GM12891 (cell line): ENCODE results near the gene TFF3.

Experiments
- PAX5 ChIP-seq: IDR thresholded peaks from 2 replicates; pipeline ENCODE4 v1.6.1; 2011; ENCODE audit warnings: low read length, moderate library complexity, mild to moderate bottlenecking; ENCODE audit not compliant: insufficient read depth, severe bottlenecking
- POLR2A ChIP-seq: IDR thresholded peaks from 2 replicates; pipeline ENCODE4 v1.6.1; 2011; ENCODE audit warnings: low read depth, low read length, control low read depth
- POLR2AphosphoS5 ChIP-seq: IDR thresholded peaks from 2 replicates; pipeline ENCODE4 v1.6.1; 2011; ENCODE audit warnings: low read depth, low read length, control low read depth
- TAF1 ChIP-seq: IDR thresholded peaks from 2 replicates; pipeline ENCODE4 v1.6.1; 2011; ENCODE audit warnings: low read depth, low read length, control low read depth

- no peak for TF ChIP-seq POLR2A
- TF ChIP-seq POLR2AphosphoS5, result no peak
- TF ChIP-seq PAX5, result no peak
- no peak for TF ChIP-seq TAF1
Measured at GRCh38 chr21:42261829-42262200, 53.4 kb downstream of the TFF3 start.
